ENCODE data around the gene DNHD1.

DNHD1 gene

DNA sequence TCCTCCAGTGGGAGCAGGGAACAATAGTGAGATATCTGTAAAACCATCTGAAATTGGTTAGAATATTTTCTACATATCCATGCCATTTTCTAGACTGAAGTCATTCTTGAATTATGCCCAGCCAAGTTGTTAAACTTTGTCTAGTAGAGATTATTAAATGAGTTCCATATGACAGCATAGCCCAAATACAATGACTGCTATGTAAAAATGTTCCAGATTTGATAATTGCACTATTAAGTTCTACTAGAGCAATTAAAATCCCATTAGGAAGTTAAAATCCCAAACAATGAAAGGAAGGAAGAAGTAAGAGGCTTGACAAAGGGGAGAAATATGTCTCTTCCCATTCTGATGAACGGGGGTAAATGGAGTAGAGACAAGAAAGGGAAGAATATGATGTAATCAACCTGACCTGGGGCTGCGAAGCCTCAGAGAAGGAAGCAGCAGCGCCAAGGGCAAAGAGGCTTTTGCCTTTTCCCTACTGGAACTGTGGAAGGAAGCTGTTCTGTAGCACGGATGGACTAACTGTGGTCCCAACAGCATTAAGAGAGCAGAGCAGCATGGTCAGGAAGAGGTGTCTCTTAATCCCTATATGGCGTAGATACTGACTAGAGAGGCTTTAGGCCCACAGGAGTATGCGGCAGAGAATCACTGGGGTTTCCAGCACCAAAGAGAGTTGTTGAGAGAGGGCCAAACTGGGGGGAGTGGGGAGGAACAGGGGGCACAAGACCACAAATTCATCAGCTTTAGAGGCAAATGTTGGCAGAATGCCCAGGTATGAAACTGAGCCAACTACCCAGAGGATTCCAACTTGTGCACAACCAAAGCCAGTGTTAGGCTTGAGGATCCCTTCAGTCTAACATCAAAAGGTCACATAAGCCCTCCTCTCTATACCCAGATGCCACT lies 79.6 kb downstream of the DNHD1 start:
- Histone ChIP-seq H3K9ac (ENCODE audit: low read length) (no peak overlapping the region), H3F3A (ENCODE audit: insufficient read depth, low read length) (no peaks in the 10 kb centered on the region), H3K79me2 (ENCODE audit: low read length) (peaks cover 7% of the 10 kb centered on the region; the same call in 1 of the 2 replicates), H3K4me3 (ENCODE audit: low read length) (no peak overlapping the region), H3K9me2 (replicated peaks; ENCODE audit: insufficient read depth, low read length) (no peaks in the 10 kb centered on the region), H3K4me2 (ENCODE audit: low read depth, low read length) (no peak overlapping the region), H3K4me1 (ENCODE audit: low read length) (no peaks in the 10 kb centered on the region), H3K36me3 (replicated peaks; ENCODE audit: insufficient read depth, low read length) (no peaks in the 10 kb centered on the region), H3K9me3 (replicated peaks; ENCODE audit: insufficient read depth, low read length) (no peaks in the 10 kb centered on the region), H3K27ac (ENCODE audit: low read length) (no peak overlapping the region), H2AFZ (ENCODE audit: low read length) (no peak overlapping the region), H3K27me3 (replicated peaks; ENCODE audit: insufficient read depth, low read length) (no peaks in the 10 kb centered on the region), H4K20me1 (ENCODE audit: insufficient read depth, low read length) (no peaks in the 10 kb centered on the region)
- TF ChIP-seq EZH2 (optimal IDR thresholded peaks at IDR 0.05; ENCODE audit: low read depth, low read length): no peak
- TF ChIP-seq CTCF (IDR thresholded peaks at IDR 0.05; ENCODE audit: low read length): no peak
- TF ChIP-seq EZH2phosphoT487 (IDR thresholded peaks at IDR 0.05; ENCODE audit: low read length): no peak
- DNase-seq: no peak

- no peaks in the 10 kb centered on the region for H3F3A ChIP-seq (ENCODE audit: insufficient read depth, low read length)
- no peak overlapping the region for H2AFZ ChIP-seq (ENCODE audit: low read length)
- H3K79me2 ChIP-seq (ENCODE audit: low read length): peaks cover 19% of the 10 kb centered on the region; the same call in 1 of the 2 replicates
- no peaks in the 10 kb centered on the region for H3K36me3 ChIP-seq (replicated peaks; ENCODE audit: insufficient read depth, low read length)
- H3K4me3 ChIP-seq (ENCODE audit: low read length): no peak overlapping the region
- no peaks in the 10 kb centered on the region for H3K4me1 ChIP-seq (ENCODE audit: low read length)
- H3K9me3 ChIP-seq (replicated peaks; ENCODE audit: insufficient read depth, low read length): no peaks in the 10 kb centered on the region
- no peak for DNase-seq
- no peak overlapping the region for H3K27ac ChIP-seq (ENCODE audit: low read length)
- no peak overlapping the region for H3K9ac ChIP-seq (ENCODE audit: low read length)
- no peaks in the 10 kb centered on the region for H3K9me2 ChIP-seq (replicated peaks; ENCODE audit: insufficient read depth, low read length)
- no peaks in the 10 kb centered on the region for H4K20me1 ChIP-seq (ENCODE audit: insufficient read depth, low read length)
- H3K4me2 ChIP-seq (ENCODE audit: low read depth, low read length): no peak overlapping the region
- TF ChIP-seq EZH2phosphoT487 (IDR thresholded peaks at IDR 0.05; ENCODE audit: low read length): no peak
- no peak for TF ChIP-seq EZH2 (optimal IDR thresholded peaks at IDR 0.05; ENCODE audit: low read depth, low read length)
- TF ChIP-seq CTCF (IDR thresholded peaks at IDR 0.05; ENCODE audit: low read length): no peak
- no peaks in the 10 kb centered on the region for H3K27me3 ChIP-seq (replicated peaks; ENCODE audit: insufficient read depth, low read length)
Observed at GRCh38 chr11:6578134-6578533, 81.1 kb downstream of the DNHD1 start.

DNA sequence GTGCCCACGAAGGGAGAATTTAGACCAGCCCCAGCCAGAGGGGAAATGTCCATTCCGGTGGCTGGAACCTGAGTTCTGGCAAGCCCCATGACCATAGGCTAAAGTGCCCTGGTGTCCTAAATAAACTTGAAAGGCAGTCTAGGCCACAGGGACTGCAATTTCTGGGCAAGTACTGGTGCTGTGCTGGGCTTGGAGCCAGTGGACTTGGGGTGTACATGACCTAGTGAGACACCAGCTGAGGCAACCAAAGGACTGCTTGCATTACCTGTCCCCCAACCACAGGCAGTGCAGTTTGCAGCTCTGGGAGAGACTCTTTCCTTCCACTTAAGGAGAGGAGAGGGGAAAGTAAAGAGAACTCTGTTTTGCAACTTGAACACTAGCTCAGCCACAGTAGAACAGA lies 82.6 kb downstream of the DNHD1 start:
- no peak overlapping the region for H3K4me2 ChIP-seq (ENCODE audit: low read depth, low read length)
- no peak overlapping the region for H3K4me3 ChIP-seq (ENCODE audit: low read length)
- TF ChIP-seq EZH2 (optimal IDR thresholded peaks at IDR 0.05; ENCODE audit: low read depth, low read length): no peak
- TF ChIP-seq EZH2phosphoT487 (IDR thresholded peaks at IDR 0.05; ENCODE audit: low read length): no peak
- no peak for TF ChIP-seq CTCF (IDR thresholded peaks at IDR 0.05; ENCODE audit: low read length)
- no peaks in the 10 kb centered on the region for H3K9me3 ChIP-seq (replicated peaks; ENCODE audit: insufficient read depth, low read length)
- H2AFZ ChIP-seq (ENCODE audit: low read length): no peak overlapping the region
- H3K36me3 ChIP-seq (replicated peaks; ENCODE audit: insufficient read depth, low read length): no peaks in the 10 kb centered on the region
- H3K9me2 ChIP-seq (replicated peaks; ENCODE audit: insufficient read depth, low read length): no peaks in the 10 kb centered on the region
- no peaks in the 10 kb centered on the region for H3K4me1 ChIP-seq (ENCODE audit: low read length)
- H3K79me2 ChIP-seq (ENCODE audit: low read length): peaks cover 34% of the 10 kb centered on the region; the same call in 1 of the 2 replicates
- no peaks in the 10 kb centered on the region for H4K20me1 ChIP-seq (ENCODE audit: insufficient read depth, low read length)
- H3F3A ChIP-seq (ENCODE audit: insufficient read depth, low read length): no peaks in the 10 kb centered on the region
- H3K27ac ChIP-seq (ENCODE audit: low read length): no peak overlapping the region
- DNase-seq: no peak
- no peaks in the 10 kb centered on the region for H3K27me3 ChIP-seq (replicated peaks; ENCODE audit: insufficient read depth, low read length)
- no peak overlapping the region for H3K9ac ChIP-seq (ENCODE audit: low read length)

Measured in MM.1S (cell line).